Adipocyte (in vitro differentiated cells): ENCODE measurements around the gene SPEF2.

Experiments used
- DNase-seq: peaks from one replicate; pipeline ENCODE4 v3.0.0-alpha.2; 2015; ENCODE audit warnings: low read depth
- H3K27me3 ChIP-seq: replicated peaks from 2 replicates; pipeline ENCODE4 v1.7.0; 2013; ENCODE audit warnings: mild to moderate bottlenecking, low read length, moderate library complexity; ENCODE audit not compliant: control insufficient read depth, insufficient read depth
- H3K36me3 ChIP-seq: 2 replicates; pipeline ENCODE4 v1.7.0; 2013; ENCODE audit warnings: low read length, mild to moderate bottlenecking, moderate library complexity; ENCODE audit not compliant: control insufficient read depth, insufficient read depth, severe bottlenecking
- H3K4me1 ChIP-seq: 2 replicates; pipeline ENCODE4 v1.7.0; 2013; ENCODE audit warnings: mild to moderate bottlenecking, low read length, moderate library complexity; ENCODE audit not compliant: control insufficient read depth, insufficient read depth
- H3K4me3 ChIP-seq: 2 replicates; pipeline ENCODE4 v1.7.0; 2013; ENCODE audit warnings: mild to moderate bottlenecking, low read length, moderate library complexity
- H3K9ac ChIP-seq: 2 replicates; pipeline ENCODE4 v1.7.0; 2013; ENCODE audit warnings: mild to moderate bottlenecking, low read length, moderate library complexity
- H3K9me3 ChIP-seq: 2 replicates; pipeline ENCODE4 v1.7.0; 2013; ENCODE audit warnings: mild to moderate bottlenecking, low read length, moderate library complexity; ENCODE audit not compliant: control insufficient read depth

SPEF2 gene

GRCh38 chr5:35860686-35861085 is 243.0 kb downstream of the SPEF2 start:
- no peaks in the 10 kb centered on the region for H3K36me3 ChIP-seq
- no peaks in the 10 kb centered on the region for H3K9me3 ChIP-seq
- H3K4me3 ChIP-seq: no peak overlapping the region
- H3K27me3 ChIP-seq: no peaks in the 10 kb centered on the region
- no peak for DNase-seq
- no peak overlapping the region for H3K9ac ChIP-seq
- H3K4me1 ChIP-seq: peaks cover 24% of the 10 kb centered on the region

GRCh38 chr5:35861718-35862117 is 244.1 kb downstream of the SPEF2 start:
- Histone ChIP-seq H3K27me3 (no peaks in the 10 kb centered on the region), H3K9ac (no peak overlapping the region), H3K4me3 (no peak overlapping the region), H3K4me1 (peaks cover 22% of the 10 kb centered on the region), H3K9me3 (no peaks in the 10 kb centered on the region), H3K36me3 (no peaks in the 10 kb centered on the region)
- DNase-seq: no peak

GRCh38 chr5:35862126-35862525 is 244.5 kb downstream of the SPEF2 start:
- H3K36me3 ChIP-seq: no peaks in the 10 kb centered on the region
- H3K4me1 ChIP-seq: peaks cover 18% of the 10 kb centered on the region
- no peak for DNase-seq
- no peaks in the 10 kb centered on the region for H3K9me3 ChIP-seq
- H3K4me3 ChIP-seq: no peak overlapping the region
- H3K9ac ChIP-seq: no peak overlapping the region
- no peaks in the 10 kb centered on the region for H3K27me3 ChIP-seq

DNA sequence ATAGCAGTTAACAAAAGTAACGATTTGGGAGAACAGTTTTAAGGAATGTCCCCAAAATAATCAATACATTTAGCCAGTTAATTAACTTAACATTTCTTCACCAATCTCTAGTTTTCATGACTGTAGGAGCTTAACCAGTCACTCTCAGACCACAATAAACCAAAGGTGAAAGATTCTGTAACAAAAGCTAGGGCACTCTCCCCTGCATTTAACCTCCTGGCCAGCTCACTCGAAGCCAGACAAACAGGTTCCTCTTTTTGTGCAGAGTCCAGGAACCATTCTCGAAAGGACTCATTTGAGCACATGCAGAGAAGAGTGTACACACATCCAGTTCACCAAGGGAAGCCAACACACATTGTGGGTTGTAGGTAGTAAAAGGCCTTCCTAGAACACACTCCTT is 245.5 kb downstream of the SPEF2 start:
- no peaks in the 10 kb centered on the region for H3K9me3 ChIP-seq
- H3K36me3 ChIP-seq: no peaks in the 10 kb centered on the region
- H3K4me1 ChIP-seq: peaks cover 9% of the 10 kb centered on the region
- no peak overlapping the region for H3K9ac ChIP-seq
- no peaks in the 10 kb centered on the region for H3K27me3 ChIP-seq
- no peak for DNase-seq
- no peak overlapping the region for H3K4me3 ChIP-seq
